HG03066 (cell line): ENCODE measurements around the gene CIBAR2.
"Not testable (repeated sequence)": the region's sequence is repeated elsewhere in the genome, so short reads cannot be mapped to it uniquely, and the experiment has no call there.

Source experiments
- ATAC-seq: cut with Tn5 transposase; IDR thresholded peaks from one replicate; pipeline ENCODE4 v1.9.1; 2021; ENCODE audit warnings: low read depth; ENCODE audit not compliant: unreplicated experiment

Gene CIBAR2

DNA sequence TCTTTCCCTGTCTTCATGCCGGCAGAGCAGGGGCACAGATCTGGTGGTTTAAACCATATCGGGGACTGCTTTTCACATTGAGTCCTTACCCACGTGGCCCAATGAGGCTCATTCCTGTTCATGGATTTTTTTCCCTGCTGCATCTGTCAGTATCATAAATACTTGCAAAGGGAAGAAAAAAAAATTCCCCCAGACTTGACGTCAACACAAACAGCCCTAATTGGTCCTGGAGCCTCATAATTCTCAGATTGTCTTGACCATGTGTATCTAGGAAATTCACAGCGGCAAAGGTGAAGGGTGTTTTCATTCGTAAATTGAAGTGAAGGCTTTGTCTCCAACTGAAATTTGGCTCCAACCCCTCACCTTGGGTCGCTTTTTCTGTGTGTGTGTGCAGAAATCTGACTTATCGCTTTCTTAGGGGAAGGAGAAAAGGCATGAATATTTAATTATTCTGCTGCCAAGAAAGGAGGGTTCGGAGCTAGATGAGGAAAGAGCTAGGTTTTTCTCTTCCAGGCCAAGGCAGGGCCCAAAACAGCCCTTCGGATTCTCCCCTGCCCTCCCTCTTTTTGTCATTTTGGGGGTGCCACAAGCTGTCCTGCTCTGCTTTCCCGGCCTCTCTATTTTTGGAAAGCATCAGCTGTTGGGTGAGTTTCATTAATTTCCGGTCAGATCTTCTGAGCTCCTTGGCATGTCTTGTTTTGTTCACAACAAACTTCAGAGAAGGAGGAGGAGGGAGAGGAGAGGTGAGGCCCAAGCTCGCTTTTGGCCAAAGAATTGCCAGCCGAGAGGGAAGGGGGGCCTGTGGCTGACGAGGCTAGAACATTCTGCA is 17.8 kb upstream of the CIBAR2 start:
- ATAC-seq = no peak

DNA sequence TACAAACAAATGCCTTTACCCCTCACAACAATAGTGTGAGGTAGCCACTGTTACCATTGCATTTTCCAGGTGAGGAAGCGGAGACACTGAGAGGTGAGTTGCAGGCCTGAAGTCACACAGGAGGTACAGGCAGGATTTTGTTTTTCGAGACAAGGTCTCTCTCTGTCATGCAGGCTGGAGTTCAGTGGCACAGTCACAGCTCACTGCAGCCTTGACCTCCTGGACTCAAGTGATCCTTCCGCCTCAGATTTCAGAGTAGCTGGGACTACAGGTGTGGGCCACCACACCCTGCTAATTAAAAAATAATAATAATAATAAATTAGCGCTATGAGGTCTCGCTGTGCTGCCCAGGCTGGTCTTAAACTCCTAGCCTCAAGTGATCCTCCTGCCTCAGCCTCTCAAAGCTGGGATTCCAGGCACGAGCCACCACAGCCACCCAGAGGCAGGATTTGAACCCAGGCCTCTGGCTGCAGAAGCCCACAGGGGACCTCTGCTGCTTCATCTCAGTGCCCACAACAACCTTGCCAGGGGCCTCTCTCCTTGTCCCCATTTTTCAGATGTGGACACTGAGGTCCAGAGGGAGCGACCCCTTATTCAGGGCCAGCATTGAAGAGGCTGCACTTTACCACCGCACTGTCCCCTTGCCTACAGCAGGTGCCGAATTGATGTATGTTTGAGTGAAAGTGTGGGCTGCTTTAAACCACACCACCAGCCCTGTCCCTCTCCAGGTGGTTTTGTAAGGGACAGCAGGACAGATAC is 16.0 kb upstream of the CIBAR2 start:
- no peak for ATAC-seq

DNA sequence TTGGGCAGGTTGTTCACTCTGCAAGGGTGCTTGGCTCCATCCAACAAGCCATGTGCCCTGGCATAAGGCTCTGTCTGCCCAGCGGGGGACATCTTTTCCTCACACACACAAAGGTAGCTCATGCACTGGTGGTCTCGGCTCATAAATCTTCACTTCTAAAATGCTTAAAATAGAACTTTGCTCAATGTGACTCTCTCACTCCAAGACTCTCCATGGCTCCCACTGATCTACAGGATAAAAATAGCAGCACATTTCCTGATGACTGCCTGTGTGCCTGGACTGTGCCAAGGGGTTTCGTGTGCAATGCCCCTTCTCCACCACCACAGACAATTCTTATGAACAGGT is 15.1 kb upstream of the CIBAR2 start:
- no peak for ATAC-seq

DNA sequence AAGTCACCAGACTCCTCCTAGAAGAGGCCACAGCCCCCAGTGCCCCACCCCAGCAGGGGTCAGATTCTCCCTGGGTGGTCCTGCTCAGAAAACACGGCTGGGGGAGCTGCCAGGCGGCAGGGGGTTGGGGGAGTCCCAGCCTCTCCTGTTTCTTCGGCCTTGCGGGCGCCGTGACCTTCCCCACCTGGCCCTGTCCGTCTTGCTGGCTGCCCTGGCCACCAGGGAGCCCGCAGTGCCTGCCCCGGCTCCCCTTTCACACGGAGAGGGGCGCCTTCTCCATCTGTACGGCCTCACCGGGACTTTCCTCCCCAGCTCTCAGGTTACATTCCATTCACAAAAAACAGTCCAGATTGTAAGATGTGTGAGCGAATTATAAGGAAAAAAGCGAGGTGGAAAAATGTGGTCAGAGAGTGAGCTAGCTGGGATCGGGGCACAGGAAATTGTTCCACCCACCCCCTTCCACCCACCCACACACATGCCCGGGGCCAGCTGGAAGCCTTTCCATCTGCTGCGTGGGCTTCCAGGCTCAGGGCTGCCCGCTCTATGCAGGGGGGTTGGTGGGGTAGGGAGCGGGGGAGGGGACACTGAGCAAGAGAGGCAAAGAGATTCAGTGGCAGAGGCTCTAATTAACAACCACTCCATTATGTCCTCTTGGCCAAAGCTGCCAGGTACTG is 14.6 kb upstream of the CIBAR2 start:
- no peak for ATAC-seq

DNA sequence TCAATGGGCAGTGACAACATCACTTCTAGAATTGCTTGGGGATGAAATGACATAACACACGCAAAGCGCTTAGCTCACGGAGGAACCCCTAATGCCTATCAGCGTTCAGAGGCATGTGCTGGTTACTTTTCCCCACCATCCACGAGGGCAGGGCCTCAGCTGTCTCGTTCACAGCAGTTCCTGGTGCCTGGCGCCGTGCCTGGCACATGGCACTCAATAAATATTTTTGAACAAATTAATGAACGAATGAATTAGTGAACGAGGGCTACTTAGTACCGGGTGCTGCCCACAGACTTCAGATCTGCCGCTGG is 14.1 kb upstream of the CIBAR2 start:
- no peak for ATAC-seq

DNA sequence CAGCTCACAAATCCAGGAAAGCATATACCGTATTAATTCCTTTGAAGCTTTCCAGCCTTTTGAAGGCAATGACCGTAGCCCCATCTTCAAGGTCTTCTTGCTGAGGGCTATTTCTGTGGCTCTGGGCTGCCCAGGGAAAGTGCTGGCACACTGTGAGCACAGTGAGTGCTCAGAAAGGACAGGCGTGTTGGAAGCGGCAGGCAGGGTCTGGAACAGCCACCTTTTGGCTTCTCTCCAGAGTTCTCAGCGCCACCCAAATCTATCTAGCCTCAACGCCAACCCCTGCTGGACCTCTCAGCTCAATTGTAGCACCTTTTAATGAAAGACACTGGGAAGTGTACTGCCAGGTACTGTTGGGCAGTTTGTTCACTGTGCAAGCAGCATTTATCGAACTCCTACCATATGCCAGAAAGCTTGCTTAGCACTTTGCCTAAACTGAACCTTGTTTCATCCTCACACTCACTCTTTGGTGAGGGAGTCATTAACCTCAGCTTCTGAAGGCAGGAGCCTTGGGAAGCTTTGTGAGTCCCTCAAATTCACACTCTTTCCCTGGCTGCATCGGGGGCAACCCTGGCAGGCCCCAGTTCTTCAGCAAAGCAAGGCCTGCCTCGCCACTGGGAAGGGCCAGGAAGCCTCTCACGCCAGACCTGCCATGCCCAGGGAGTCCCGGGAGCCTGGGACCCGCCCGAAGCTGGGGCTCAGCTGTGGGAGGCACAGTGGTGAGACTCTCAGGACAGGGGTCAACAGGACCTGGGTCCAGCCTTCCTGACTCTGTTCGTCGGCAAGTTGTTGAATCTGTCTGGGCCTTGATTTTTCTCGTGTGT is 13.5 kb upstream of the CIBAR2 start:
- ATAC-seq = no peak

DNA sequence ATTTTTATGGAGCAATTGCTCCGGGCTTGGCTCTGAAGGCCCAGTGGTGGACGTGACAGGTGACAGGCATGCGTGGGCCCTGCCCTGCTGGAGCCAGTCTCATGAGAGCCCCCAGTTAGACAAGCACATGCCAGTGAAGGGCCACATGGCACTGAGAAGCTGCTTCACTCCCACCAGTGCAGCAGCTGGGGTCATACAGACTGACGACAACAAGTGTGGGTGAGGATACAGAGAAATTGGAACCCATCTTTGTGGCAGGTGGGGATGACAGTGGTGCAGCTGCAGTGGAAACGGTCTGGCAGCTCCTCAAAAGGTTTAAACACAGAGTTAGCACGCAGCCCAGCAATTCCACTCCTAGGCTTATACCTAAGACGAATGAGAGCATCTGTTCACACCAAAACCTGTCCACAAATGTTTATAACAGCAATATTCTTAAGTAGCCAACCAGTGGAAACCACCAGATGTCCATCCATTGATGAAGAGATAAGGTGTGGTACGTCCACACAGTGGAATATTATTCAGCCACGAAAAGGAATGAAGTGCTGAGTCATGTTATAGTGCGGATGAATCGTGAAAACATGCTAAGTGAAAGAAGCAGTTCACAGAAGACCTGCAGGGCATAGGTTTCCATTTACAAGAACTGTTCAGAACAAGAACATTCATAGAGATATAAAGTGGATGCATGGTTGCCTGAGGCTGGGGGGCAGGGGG is 12.5 kb upstream of the CIBAR2 start:
- no peak for ATAC-seq

DNA sequence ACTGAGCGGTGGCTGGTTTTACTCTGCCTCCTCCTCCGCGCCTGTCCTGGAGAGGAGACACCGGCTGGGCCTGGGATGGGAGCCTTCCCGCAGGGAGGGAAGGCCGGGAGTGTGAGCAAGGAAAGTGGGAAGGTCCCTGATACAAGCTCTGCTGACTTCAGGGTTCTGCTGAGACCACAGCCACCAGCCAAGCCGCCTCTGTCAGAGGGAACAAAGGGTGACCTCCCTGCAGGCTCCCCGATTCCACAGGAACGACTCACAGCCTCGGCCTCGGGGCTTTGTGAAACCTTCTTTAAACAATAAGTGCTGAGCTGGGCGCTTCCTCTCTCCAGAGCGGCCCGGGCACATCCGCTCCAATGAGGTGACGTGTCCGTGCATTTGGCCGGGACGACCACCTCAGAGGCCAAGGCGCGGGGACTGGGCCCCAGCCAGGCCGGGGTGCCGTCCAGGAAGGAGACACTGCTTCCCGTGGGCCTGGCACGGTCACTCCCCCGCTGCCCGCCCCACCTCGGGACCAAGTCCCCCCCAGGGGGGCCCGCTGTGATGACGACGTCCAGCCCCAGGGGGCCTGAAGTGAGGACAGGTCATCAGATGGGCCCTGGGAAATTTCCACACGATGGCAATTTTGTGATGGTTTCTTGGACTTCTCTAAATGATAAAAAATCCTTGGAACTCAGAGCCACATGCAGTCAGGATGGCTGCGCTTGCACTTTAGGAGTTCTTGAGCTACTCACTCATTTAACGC is 11.8 kb upstream of the CIBAR2 start:
- no peak for ATAC-seq

DNA sequence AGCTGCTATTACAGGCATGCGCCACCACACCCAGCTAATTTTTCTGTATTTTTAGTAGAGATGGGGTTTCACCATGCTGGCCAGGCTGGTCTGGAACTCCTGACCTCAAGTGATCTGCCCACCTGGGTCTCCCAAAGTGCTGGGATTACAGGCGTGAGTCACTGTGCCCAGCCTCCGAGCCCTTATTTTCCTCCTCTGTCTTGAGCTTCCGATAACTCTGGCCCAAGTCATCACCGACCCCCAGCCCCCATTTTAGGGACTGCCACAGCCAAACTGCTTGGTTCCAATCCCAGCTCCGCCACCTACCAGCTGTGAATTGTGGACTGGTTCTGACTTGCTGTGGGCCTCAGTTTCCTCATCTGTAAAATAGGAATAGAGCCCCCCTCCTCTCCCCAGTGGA is 11.2 kb upstream of the CIBAR2 start:
- not testable (repeated sequence) for ATAC-seq

DNA sequence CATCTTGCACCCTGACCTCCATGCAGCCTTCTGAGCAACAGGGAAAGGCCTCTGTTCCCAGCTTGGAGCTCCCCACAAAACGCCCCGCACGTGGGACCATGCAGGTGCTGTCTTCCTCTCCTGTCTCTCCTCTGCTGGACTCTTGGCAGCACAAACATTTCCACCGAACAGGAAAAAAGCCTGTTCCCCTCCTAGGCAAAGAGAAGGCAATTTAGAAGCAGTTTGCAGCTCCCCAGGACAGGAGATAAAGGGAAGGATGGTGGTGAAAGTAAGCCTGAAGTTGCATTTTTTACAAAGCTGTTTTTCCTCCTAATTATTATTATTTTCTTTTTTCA is 7.7 kb upstream of the CIBAR2 start:
- no peak for ATAC-seq

DNA sequence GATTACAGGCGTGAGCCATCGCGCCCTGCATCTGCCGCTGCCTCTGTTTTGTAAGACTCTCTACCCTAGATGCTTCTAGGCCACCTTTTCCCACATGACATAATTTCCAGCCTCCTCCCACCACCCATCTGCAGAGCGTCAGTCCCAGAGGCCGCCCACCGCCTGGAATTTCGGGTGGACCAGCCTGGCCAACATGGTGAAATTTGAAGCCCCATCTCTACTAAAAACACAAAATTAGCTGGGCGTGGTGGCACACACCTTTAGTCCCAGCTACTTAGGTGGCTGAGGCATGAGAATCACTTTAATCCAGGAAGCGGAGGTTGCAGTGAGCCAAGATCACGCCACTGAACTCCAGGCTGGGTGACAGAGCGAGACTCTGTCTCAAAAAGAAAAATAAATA is 5.1 kb upstream of the CIBAR2 start:
- ATAC-seq = no peak

DNA sequence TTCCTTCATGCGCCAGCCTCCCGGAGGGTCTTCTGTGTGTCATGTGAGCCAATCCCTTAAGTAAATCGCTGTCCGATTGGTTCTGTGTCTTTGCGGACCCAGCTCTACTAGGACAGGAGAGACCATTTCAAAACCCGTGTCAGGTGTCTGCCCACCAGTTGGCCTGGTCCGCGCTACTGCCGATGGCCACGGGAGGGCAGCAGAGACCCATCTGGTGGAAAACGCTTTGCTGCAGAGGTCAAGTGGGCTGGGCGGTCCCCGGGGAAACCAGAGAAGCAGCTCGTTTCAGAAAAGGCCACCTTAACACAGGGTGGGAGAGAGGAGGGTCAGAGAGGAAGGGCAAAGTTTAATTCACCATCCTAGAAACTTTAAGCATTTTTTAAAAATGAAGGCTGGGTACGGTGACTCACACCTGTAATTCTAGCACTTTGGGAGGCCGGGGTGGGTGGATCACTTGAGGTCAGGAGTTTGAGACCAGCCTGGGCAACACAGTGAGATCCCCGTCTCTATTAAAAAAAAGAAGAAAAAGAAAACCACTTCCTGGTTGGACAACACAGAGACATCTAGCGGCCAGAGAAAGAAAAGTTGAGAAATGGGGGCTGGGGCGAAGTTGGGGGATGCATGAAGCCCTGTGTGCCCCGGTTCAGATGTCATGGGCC is 2.8 kb upstream of the CIBAR2 start:
- ATAC-seq = no peak

DNA sequence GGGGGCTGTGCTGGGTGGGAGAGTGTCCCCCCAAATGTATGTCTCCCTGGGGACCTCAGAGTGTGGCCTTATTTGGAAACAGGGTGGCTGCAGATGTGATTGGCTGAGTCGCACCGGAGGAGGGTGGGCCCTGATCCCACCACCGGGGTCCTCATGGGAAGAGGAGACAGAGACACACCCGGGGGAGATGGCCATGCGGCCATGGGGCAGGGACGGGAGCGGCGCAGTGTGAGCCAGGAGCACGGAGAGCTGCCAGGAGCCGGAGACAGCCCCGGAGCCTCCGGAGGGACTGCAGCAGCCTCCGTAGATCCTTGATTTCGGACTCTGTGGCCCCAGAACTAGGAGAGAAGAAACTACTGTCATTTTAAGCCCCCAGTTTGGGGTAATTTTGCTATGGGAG is 1.6 kb upstream of the CIBAR2 start:
- ATAC-seq = no peak

DNA sequence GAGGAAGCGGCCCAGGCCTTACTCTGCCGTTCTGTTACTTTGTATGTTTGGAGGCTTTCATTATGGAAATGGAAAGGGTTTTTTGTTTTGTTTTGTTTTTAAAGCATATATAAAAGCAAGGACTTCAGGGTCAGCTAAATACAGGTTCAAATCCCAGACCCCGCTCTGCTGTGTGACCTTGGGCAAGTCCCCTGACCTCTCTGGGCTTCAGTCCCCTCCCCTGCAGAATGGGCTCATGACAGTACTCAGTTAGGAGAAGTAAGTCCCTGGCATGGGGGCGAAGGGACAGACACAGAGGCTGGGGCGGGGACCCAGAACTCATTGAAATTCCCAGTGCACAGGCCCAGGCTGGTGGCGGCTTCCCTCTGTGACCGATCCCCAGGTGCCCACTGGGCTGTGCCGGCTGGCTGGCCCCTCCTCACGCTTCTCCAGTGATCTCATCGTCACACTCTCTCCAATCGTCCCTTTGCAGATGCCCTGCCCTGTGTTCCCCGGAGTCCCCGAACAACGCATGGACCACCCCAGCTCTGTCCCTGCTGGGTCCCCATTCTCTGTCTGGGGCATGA is 979 bp upstream of the CIBAR2 start:
- no peak for ATAC-seq

DNA sequence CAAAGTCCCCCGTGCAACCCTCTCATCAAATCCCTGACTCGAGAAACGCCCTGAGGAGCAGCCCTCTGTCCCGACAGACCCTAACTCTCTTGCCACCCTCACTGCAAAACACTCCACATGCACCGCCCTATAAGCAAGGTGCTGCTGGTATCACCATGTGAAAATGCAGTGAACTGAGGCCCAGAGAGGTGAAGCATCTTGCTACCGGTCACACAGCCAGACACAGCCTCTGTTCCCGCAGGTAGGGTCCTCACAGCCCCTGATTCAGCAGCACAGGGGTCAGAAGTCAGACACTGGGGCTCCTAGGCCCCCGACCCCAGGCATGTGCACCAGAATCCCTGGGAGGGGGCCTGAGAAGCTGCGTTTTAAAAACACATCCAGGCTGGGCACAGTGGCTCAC is 1.1 kb downstream of the CIBAR2 start:
- no peak for ATAC-seq

DNA sequence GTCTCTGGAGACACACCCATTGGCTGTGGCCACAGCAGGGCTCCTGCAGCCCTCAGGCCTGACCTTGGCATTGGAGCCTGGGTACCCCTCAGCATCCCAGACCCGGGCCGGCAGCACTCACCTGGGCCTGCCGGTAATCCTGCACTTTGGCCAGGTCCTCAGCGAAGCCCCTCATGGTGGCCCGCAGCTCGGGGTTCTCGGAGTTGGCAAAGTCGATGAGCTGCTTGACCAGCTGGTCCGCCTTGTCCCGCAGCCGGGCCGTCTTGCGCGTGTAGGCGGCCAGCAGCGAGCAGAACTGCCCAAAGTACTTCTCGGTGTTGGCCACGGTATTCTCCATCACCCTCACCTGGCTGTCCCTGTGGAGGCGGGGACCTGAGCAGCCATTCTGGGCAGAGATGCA is 2.2 kb downstream of the CIBAR2 start:
- ATAC-seq = no peak

DNA sequence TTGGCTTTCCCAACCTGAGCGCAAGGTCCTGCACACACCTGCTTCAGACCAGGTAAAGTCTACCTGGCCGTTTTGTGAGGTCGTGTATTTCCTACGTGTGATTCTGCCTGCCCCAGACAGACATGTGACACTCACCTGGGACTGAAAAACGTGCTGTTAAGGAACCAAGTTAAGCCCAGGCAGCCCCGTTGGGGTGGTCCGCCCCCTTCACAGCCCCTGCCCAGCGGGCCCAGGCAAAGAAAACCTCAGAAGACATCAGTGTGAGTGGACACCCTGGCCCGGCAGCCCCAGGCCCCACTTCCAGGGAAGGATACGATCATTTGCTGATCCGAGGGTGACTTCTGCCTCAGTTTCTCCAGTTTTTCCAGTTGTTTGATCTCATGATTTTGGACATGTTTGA is 4.7 kb downstream of the CIBAR2 start:
- no peak for ATAC-seq

DNA sequence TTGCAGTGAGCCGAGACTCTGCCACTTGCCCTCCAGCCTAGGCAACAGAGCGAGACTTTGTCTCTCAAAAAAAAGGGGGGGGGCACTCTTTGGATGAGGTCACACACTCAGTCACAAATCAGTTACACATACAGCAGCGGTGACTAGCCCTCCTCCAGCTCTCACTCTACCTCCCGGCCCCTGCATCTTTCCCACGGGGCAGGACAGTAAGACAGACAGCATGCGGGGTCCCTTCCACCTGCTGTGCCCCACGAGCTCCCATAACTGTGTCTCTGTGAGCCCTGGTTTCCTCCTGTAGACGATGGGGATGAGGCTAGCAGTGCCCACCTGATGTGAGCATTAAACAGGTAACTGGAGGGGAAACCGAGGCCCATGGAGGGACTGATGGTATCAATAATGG is 5.2 kb downstream of the CIBAR2 start:
- no peak for ATAC-seq

DNA sequence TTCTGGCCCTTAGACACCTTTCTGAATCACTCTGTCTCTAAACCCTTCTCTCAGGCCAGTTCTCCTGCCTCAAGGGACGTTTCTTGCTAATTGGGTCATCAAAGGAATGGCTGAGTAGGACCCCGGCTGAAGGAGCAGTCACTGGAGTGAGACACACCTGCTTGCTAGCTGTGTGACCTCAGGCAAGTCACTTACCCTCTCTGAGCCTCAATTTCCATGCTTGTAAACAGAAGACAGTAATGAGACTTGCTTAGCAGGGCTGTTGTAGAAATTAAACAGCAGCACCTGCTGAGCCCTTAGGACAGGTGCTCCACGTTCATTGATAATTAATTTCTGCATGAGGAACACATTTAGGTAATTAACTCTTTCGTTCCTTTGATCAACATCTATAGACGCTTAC is 6.8 kb downstream of the CIBAR2 start:
- no peak for ATAC-seq
